Stomach smooth muscle (tissue), 2 donors: ENCODE results near the gene HEPACAM2.

Source experiments
- H3K27ac ChIP-seq: one replicate; pipeline ENCODE4 v1.7.0; 2013; ENCODE audit warnings: mild to moderate bottlenecking, low read length, inconsistent platforms
- H3K27me3 ChIP-seq, 2 donors: one replicate each; pipeline ENCODE4 v1.7.0; 2013; ENCODE audit warnings: low read length in 2 of 2; ENCODE audit not compliant: insufficient read depth in 2 of 2, control insufficient read depth in 1 of 2
- H3K36me3 ChIP-seq, 2 donors: one replicate each; pipeline ENCODE4 v1.7.0; 2013; ENCODE audit warnings: low read length in 2 of 2; ENCODE audit not compliant: control insufficient read depth in 2 of 2, insufficient read depth in 2 of 2
- H3K4me1 ChIP-seq: one replicate; pipeline ENCODE4 v1.7.0; 2013; ENCODE audit warnings: low read length; ENCODE audit not compliant: control insufficient read depth, insufficient read depth
- H3K4me3 ChIP-seq, 2 donors: one replicate each; pipeline ENCODE4 v1.7.0; 2013; ENCODE audit warnings: low read length in 2 of 2
- H3K9ac ChIP-seq, 2 donors: one replicate each; pipeline ENCODE4 v1.7.0; 2013; ENCODE audit warnings: low read length in 2 of 2, mild to moderate bottlenecking in 1 of 2
- H3K9me3 ChIP-seq, 2 donors: one replicate each; pipeline ENCODE4 v1.7.0; 2013; ENCODE audit warnings: low read length in 2 of 2; ENCODE audit not compliant: control insufficient read depth in 2 of 2
- donor health status: healthy.
- donor health status: Pancreatic carcinoma.

HEPACAM2 gene

DNA sequence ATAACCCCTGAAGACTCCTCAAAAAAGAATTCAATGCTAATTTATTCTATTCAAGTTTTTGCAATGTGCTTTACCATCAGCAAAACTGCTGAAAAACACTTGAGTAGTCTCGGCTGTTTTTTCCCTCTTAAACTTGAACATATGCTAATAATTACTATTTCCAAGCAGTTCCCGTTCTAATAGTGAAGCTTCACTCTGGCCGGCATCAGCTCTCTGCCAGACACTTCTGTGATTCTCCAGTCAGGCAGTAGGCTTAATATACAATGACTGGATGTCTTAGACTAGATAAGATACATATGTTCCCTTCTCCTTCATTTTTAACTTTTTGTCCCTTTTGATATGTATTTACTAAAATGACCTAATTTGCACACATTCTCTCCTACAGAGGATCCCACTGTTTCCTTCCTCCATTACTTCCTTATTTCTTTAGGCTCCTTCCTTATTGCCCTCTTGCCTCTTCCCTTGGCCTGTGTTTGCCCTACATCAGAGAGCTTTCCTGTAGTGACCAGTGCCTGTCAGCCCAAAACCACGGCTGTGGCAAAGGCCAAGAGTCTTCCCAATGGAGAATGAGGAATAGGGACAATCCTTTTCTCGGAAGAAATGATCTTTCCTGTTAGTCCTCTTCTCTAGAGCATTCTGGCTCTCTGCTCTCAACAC is 23.5 kb downstream of the HEPACAM2 start:
- no peaks in the 10 kb centered on the region for H3K9me3 ChIP-seq
- no peak overlapping the region for H3K27ac ChIP-seq
- no peak overlapping the region for H3K4me3 ChIP-seq
- H3K4me1 ChIP-seq, result no peaks in the 10 kb centered on the region
- H3K27me3 ChIP-seq, result no peaks in the 10 kb centered on the region
- no peaks in the 10 kb centered on the region for H3K36me3 ChIP-seq
- no peak overlapping the region for H3K9ac ChIP-seq

DNA sequence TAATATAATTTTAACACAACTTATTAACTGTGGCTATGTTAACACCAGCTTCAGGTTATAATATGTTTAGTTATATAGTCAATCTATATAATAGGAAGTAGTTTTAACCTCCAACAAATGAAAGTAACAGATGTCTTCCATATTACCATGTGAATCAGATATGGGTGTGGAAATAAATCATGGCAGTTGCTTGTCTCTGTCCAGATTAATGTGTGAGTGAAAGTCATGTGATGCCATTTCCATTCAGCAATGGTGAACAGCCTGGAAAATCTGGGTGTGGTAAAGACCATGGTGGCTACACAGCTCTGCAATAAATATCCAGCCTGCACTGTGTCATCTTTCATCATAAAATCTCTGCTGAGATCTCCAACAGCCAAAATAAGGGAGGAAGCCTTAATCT is 27.8 kb downstream of the HEPACAM2 start:
- Histone ChIP-seq H3K36me3 (no peaks in the 10 kb centered on the region), H3K27me3 (no peaks in the 10 kb centered on the region), H3K27ac (no peak overlapping the region), H3K9ac (no peak overlapping the region), H3K9me3 (no peaks in the 10 kb centered on the region), H3K4me3 (no peak overlapping the region), H3K4me1 (no peaks in the 10 kb centered on the region)

DNA sequence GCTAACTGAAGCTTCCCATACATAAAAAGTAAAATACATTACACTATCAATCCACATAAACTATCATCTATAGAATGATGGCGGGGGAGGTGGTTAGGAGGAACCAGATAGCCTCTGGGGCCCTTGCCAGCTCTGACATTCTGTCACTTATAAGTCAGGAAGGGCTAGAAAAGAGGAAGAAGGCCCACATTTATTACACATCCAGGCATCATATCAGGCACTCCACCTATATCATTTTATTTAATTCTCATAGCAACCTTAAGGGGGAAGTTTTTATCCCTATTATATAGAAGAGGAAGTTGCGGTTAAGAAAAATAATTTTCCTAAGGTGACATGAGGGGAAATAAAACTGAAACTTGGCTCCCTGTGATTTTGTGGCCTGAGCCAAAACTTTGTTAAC is 29.9 kb downstream of the HEPACAM2 start:
- Histone ChIP-seq H3K9me3 (no peaks in the 10 kb centered on the region), H3K27me3 (no peaks in the 10 kb centered on the region), H3K9ac (no peak overlapping the region), H3K27ac (no peak overlapping the region), H3K4me1 (no peaks in the 10 kb centered on the region), H3K36me3 (no peaks in the 10 kb centered on the region), H3K4me3 (no peak overlapping the region)

DNA sequence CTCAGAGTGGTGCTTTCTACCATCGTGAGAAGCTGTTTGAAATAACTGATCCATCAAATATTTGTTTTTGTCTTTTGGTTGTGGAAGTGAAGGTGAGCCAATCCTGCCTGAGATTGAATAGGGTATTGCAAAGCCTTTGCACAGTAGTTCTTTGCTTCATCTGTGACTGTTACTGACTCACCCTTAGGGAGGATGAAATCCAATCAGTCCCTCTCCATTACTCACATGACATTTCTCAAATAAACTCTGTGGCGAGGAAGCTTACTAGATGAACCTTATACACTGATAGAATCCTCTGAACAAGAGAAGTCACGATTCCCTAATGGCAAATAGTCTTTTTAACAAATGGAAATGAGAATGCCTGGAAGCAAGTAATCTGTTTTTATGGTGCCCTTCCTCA is 31.9 kb downstream of the HEPACAM2 start:
- Histone ChIP-seq H3K27me3 (no peaks in the 10 kb centered on the region), H3K9ac (no peak overlapping the region), H3K36me3 (no peaks in the 10 kb centered on the region), H3K9me3 (no peaks in the 10 kb centered on the region), H3K4me1 (no peaks in the 10 kb centered on the region), H3K4me3 (no peak overlapping the region), H3K27ac (no peak overlapping the region)

DNA sequence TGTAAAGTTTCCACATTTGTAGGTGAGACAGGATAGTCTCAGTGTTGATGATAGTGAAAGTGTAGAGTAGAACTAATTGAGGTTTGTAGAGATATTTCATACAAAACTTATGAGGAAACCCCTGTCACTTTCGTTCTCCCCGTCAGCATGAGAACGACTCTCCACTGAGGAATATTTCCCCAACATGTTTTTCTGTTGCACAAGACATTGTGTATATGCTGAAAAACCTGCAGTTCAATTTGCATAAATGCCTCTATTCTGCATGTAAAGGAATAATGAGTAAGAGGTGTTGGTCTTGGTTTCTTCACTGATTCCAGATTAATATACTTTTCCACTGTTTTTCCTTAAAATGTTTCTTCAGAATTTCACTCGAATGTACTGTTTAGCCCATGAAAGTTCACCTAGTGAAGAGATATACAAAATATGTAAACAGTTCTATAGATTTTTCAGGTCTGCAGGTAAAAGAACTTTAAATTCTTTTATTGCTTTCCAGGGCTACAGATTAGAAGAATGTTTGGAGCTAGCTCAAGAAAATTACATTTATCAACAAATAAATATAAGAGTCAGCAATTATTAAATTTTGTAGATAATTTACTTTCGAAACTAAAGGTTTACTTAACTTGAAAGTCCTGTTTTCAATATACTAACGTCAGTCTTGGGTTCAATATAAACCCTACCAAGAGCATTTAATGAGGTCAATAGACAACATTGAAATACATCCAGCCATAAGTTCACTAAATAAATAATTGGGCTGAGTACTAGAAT is 37.2 kb downstream of the HEPACAM2 start:
- Histone ChIP-seq H3K9me3 (no peaks in the 10 kb centered on the region), H3K27ac (no peak overlapping the region)

GRCh38 chr7:93185303-93186027 is 40.8 kb downstream of the HEPACAM2 start:
- no peaks in the 10 kb centered on the region for H3K27me3 ChIP-seq
- no peak overlapping the region for H3K9ac ChIP-seq
- H3K9me3 ChIP-seq, result no peaks in the 10 kb centered on the region
- H3K27ac ChIP-seq, result no peak overlapping the region
- no peak overlapping the region for H3K4me3 ChIP-seq
- no peaks in the 10 kb centered on the region for H3K4me1 ChIP-seq
- H3K36me3 ChIP-seq, result no peaks in the 10 kb centered on the region

More for the DNA sequence above, 37.2 kb downstream of the HEPACAM2 start:
- no peaks in the 10 kb centered on the region for H3K4me1 ChIP-seq
- no peaks in the 10 kb centered on the region for H3K36me3 ChIP-seq
- no peak overlapping the region for H3K9ac ChIP-seq
- no peaks in the 10 kb centered on the region for H3K27me3 ChIP-seq
- no peak overlapping the region for H3K4me3 ChIP-seq

DNA sequence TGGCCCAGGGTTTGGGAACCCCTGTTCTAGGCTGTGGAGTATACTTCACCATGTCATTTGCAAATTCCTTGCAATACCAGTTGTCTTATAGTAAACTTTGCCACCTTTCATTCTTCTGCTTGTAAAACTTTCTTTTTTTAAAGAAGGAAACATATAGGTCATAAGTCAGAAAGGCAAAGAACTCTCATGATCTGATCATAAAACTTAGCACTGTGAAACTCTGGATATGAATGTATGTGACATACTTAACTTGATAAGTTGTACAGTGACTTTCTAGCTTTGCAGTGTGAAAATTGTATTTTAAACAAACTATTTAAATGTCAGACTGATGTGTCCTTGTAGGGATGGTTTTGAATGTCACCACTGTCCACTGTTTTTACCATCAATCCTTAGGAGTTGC is 47.1 kb downstream of the HEPACAM2 start:
- Histone ChIP-seq H3K9me3 (no peaks in the 10 kb centered on the region), H3K27me3 (no peaks in the 10 kb centered on the region), H3K36me3 (no peaks in the 10 kb centered on the region), H3K4me3 (no peak overlapping the region), H3K4me1 (no peaks in the 10 kb centered on the region), H3K27ac (no peak overlapping the region), H3K9ac (no peak overlapping the region)

GRCh38 chr7:93178213-93178612 is 48.1 kb downstream of the HEPACAM2 start:
- Histone ChIP-seq H3K4me1 (no peaks in the 10 kb centered on the region), H3K4me3 (no peak overlapping the region)

GRCh38 chr7:93176992-93177580 is 49.2 kb downstream of the HEPACAM2 start:
- H3K27ac ChIP-seq, result no peak overlapping the region
- H3K9me3 ChIP-seq, result no peaks in the 10 kb centered on the region
- no peak overlapping the region for H3K4me3 ChIP-seq
- H3K4me1 ChIP-seq, result no peaks in the 10 kb centered on the region
- no peak overlapping the region for H3K9ac ChIP-seq
- H3K27me3 ChIP-seq, result no peaks in the 10 kb centered on the region
- no peaks in the 10 kb centered on the region for H3K36me3 ChIP-seq

More at GRCh38 chr7:93178213-93178612, 48.1 kb downstream of the HEPACAM2 start:
- Histone ChIP-seq H3K9ac (no peak overlapping the region), H3K9me3 (no peaks in the 10 kb centered on the region), H3K27ac (no peak overlapping the region), H3K27me3 (no peaks in the 10 kb centered on the region), H3K36me3 (no peaks in the 10 kb centered on the region)

GRCh38 chr7:93175219-93175618 is 51.0 kb downstream of the HEPACAM2 start:
- no peak overlapping the region for H3K9ac ChIP-seq
- no peak overlapping the region for H3K27ac ChIP-seq

More at GRCh38 chr7:93175219-93175618, 51.0 kb downstream of the HEPACAM2 start:
- Histone ChIP-seq H3K36me3 (no peaks in the 10 kb centered on the region), H3K9me3 (peaks cover 0 to 4% of the 10 kb centered on the region in 2 donors), H3K4me3 (no peak overlapping the region), H3K27me3 (no peaks in the 10 kb centered on the region), H3K4me1 (no peaks in the 10 kb centered on the region)
